ENCODE measurements around the gene TDRD7.
A peak's percentile ranks its signal among the peaks of the same experiment; 100 is the strongest.

The TDRD7 gene

GRCh38 chr9:97484134-97484533 is 72.2 kb downstream of the TDRD7 start:
- Histone ChIP-seq H3K4me3 (replicated peaks; ENCODE audit: insufficient read depth, low read length) (no peak overlapping the region), H3K27ac (replicated peaks) (no peak overlapping the region), H3K27me3 (ENCODE audit: insufficient read depth, poor library complexity, severe bottlenecking) (no peaks in the 10 kb centered on the region)
- no peak for TF ChIP-seq REST (IDR thresholded peaks at IDR 0.05; ENCODE audit: insufficient replicate concordance, low read depth)
- no peak for TF ChIP-seq POLR2AphosphoS5 (IDR thresholded peaks at IDR 0.05; ENCODE audit: low read depth)
- TF ChIP-seq SPI1 (IDR thresholded peaks at IDR 0.05; ENCODE audit: borderline replicate concordance, low read depth), result no peak
- TF ChIP-seq, protein P1, sequence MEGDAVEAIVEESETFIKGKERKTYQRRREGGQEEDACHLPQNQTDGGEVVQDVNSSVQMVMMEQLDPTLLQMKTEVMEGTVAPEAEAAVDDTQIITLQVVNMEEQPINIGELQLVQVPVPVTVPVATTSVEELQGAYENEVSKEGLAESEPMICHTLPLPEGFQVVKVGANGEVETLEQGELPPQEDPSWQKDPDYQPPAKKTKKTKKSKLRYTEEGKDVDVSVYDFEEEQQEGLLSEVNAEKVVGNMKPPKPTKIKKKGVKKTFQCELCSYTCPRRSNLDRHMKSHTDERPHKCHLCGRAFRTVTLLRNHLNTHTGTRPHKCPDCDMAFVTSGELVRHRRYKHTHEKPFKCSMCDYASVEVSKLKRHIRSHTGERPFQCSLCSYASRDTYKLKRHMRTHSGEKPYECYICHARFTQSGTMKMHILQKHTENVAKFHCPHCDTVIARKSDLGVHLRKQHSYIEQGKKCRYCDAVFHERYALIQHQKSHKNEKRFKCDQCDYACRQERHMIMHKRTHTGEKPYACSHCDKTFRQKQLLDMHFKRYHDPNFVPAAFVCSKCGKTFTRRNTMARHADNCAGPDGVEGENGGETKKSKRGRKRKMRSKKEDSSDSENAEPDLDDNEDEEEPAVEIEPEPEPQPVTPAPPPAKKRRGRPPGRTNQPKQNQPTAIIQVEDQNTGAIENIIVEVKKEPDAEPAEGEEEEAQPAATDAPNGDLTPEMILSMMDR (IDR thresholded peaks at IDR 0.05; ENCODE audit: insufficient read depth, low read length), result no peak
- TF ChIP-seq GABPA (IDR thresholded peaks at IDR 0.05; ENCODE audit: low read depth), result no peak
- DNase-seq (ENCODE audit: low read depth in 1 of 2, low spot score in 1 of 2), result no peak

- no peaks in the 10 kb centered on the region for H3K27me3 ChIP-seq (ENCODE audit: insufficient read depth, poor library complexity, severe bottlenecking)
- no peak for TF ChIP-seq GABPA (IDR thresholded peaks at IDR 0.05; ENCODE audit: low read depth)
- TF ChIP-seq POLR2AphosphoS5 (IDR thresholded peaks at IDR 0.05; ENCODE audit: low read depth), result no peak
- no peak for TF ChIP-seq REST (IDR thresholded peaks at IDR 0.05; ENCODE audit: insufficient replicate concordance, low read depth)
- TF ChIP-seq SPI1 (IDR thresholded peaks at IDR 0.05; ENCODE audit: borderline replicate concordance, low read depth), result no peak
- TF ChIP-seq, protein P1 (IDR thresholded peaks at IDR 0.05; ENCODE audit: insufficient read depth, low read length), result peak; percentile 4
- H3K27ac ChIP-seq (replicated peaks), result no peak overlapping the region
- no peak for DNase-seq (ENCODE audit: low read depth in 1 of 2, low spot score in 1 of 2)
- H3K4me3 ChIP-seq (replicated peaks; ENCODE audit: insufficient read depth, low read length), result no peak overlapping the region
These were observed 75.2 kb downstream of the TDRD7 start for GRCh38 chr9:97487107-97487506.

GRCh38 chr9:97487861-97488260 is 76.0 kb downstream of the TDRD7 start:
- TF ChIP-seq, protein P1 (IDR thresholded peaks at IDR 0.05; ENCODE audit: insufficient read depth, low read length), result no peak
- TF ChIP-seq GABPA (IDR thresholded peaks at IDR 0.05; ENCODE audit: low read depth) (no peak), SPI1 (IDR thresholded peaks at IDR 0.05; ENCODE audit: borderline replicate concordance, low read depth) (peak; percentile 87), REST (IDR thresholded peaks at IDR 0.05; ENCODE audit: insufficient replicate concordance, low read depth) (no peak)
- peak; percentile 34 to 37 for DNase-seq (ENCODE audit: low read depth in 1 of 2, low spot score in 1 of 2)
- Histone ChIP-seq H3K27ac (replicated peaks) (no peak overlapping the region), H3K4me3 (replicated peaks; ENCODE audit: insufficient read depth, low read length) (no peak overlapping the region), H3K27me3 (ENCODE audit: insufficient read depth, poor library complexity, severe bottlenecking) (no peaks in the 10 kb centered on the region)

Data from HL-60 (cell line).